ENCODE measurements around the gene PYGM. TPM values are rescaled to one million over a fixed set of nuclear protein-coding genes. Genes with fewer than 3 reads are reported as not detected.

PYGM gene
- total and polyA plus RNA-seq, 2 of the 8 experiments (the other 6 are each of a cell fraction or from before 2014, with no cell fraction given), result 9.6 to 10.0 TPM

DNA sequence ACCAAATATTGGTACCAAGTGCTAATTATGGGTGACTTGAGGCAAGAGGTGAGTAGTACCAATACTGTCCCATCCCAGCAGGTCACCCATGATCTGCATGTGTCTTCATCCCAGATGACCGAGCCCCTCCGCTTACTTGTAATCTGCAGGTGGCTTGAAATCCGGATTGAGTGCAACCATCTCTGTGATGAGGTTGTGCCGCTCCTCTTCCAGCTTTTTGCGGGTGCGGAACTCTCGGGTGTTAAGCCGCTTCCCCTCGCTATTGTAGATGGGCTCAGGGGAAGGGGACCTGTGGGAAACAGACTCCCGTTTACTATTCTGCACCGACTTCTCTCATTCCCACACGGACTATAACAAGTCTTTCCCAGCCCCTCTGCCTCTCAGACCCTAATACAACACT, 10.3 kb upstream of the PYGM start:
- Histone ChIP-seq H4K8ac (ENCODE audit: extremely low read depth, insufficient read depth, low read length) (no peak overlapping the region), H2BK20ac (ENCODE audit: low read length) (no peak overlapping the region), H2BK5ac (ENCODE audit: low read depth, low read length) (no peak overlapping the region), H3K18ac (ENCODE audit: extremely low read depth, low read length) (no peak overlapping the region), H3K4me3 (ENCODE audit: extremely low read depth in 1 of 4, insufficient read depth in 2 of 4, low read depth in 3 of 4, low read length in 4 of 4) (no peak overlapping the region), H2AK5ac (ENCODE audit: low read depth, low read length) (no peak overlapping the region), H3K27me3 (replicated peaks in 1 of 4; ENCODE audit: control insufficient read depth in 3 of 4, extremely low read depth in 1 of 4, insufficient read depth in 3 of 4, low read length in 3 of 4) (no peaks in the 10 kb centered on the region; a peak in 1 of 7 replicates), H2BK15ac (ENCODE audit: low read length) (no peak overlapping the region), H3K27ac (ENCODE audit: low read depth, low read length) (no peak overlapping the region), H3K79me2 (ENCODE audit: control insufficient read depth in 1 of 2, insufficient read depth in 2 of 2, low read length in 2 of 2) (peaks cover 12 to 56% of the 10 kb centered on the region in 2 experiments), H4K91ac (replicated peaks; ENCODE audit: insufficient read length, low read length) (no peak overlapping the region), H4K20me1 (replicated peaks in 1 of 2; ENCODE audit: control insufficient read depth in 1 of 2, insufficient read depth in 2 of 2, low read length in 2 of 2) (peaks cover 38 to 51% of the 10 kb centered on the region in 2 experiments), H3K9ac (replicated peaks in 1 of 4; ENCODE audit: extremely low read depth in 1 of 4, low read depth in 3 of 4, low read length in 3 of 4) (no peak overlapping the region), H3K9me3 (ENCODE audit: insufficient read depth in 2 of 2, low read depth in 1 of 2, low read length in 1 of 2) (no peaks in the 10 kb centered on the region), H2BK12ac (ENCODE audit: low read depth, low read length) (no peak overlapping the region), H3K23ac (ENCODE audit: insufficient read length) (no peak overlapping the region), H4K5ac (ENCODE audit: insufficient read length, low read depth, low read length) (no peak overlapping the region), H3K36me3 (ENCODE audit: control insufficient read depth in 2 of 4, insufficient read depth in 4 of 4, low read length in 3 of 4) (peaks cover 66 to 100% (median 92%) of the 10 kb centered on the region in 4 experiments), H3K4ac (replicated peaks; ENCODE audit: insufficient read length, low read depth, low read length) (no peak overlapping the region), H3K4me1 (replicated peaks in 1 of 4; ENCODE audit: control insufficient read depth in 3 of 4, insufficient read depth in 4 of 4, low read length in 3 of 4) (peaks cover 0 to 21% (median 15%) of the 10 kb centered on the region in 4 experiments; a peak in 6 of 7 replicates), H3K4me2 (ENCODE audit: insufficient read depth in 1 of 2, low read depth in 2 of 2, low read length in 2 of 2) (no peak overlapping the region), H3K14ac (ENCODE audit: insufficient read length) (no peak overlapping the region), H2BK120ac (replicated peaks; ENCODE audit: low read depth, low read length) (no peak overlapping the region), H2AFZ (ENCODE audit: low read length) (no peak overlapping the region), H3K23me2 (ENCODE audit: low read depth, low read length) (no peaks in the 10 kb centered on the region), H3K79me1 (ENCODE audit: low read depth, low read length) (peaks cover 6% of the 10 kb centered on the region), H3K56ac (replicated peaks; ENCODE audit: insufficient read length, low read depth, low read length) (no peak overlapping the region)
- POLR2A ChIA-PET (ENCODE audit: partially characterized antibody), result interaction anchor here (0.6 to 42.9 kb wide), 6 partner anchors 4 to 325 kb away, joined by 3 to 1087 read pairs (median 6); partner anchors contain the start of genes PYGM, RASGRP2 and SF1
- TF ChIP-seq ZNF274 (IDR thresholded peaks at IDR 0.05; ENCODE audit: borderline replicate concordance, extremely low read depth, low read length) (no peak), TAF1 (IDR thresholded peaks at IDR 0.05; ENCODE audit: low read depth, low read length) (no peak)
- FAIRE-seq (no peak), DNase-seq (ENCODE audit: low read depth in 1 of 2, low spot score in 2 of 2) (no peak)
- WGBS, 2 experiments (ENCODE audit: extremely low coverage in 1 of 2, insufficient coverage in 1 of 2, insufficient read length in 1 of 2, insufficient replicate concordance in 2 of 2, low coverage in 1 of 2, low lambda C conversion rate in 2 of 2, missing lambda C conversion rate in 1 of 2), result 95% methylated on average over 12 of the region's 12 CpGs; no CpG with 5 or more reads in 1 of the 2 experiments
- CTCF ChIA-PET (ENCODE audit: partially characterized antibody), result interaction anchor here (0.6 to 23.6 kb wide), 3 partner anchors 8 to 126 kb away, joined by 3 to 376 read pairs (median 4); partner anchors contain the start of gene RASGRP2
